ENCODE data around the gene VEPH1.

DNA sequence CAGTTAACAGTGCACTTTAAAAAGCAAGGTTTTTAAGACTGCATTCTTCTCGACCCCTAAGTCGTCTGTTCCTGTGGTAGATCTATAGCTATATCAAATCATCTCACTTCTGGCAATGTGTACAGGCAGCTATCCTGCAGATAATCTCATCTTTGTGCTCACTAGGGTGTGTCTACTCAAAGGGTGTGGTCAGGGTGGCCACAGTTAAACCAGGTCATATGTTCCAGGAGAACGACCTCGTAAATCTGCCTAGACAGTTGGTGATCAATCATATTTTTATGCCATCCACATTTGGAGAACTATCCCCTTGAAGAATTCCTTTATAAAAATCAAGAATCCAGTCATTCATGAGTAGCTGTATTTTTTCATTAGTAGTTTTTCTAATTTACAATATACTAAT lies 3.0 kb downstream of the VEPH1 start:
- TF ChIP-seq SMC3 (IDR thresholded peaks at IDR 0.05) (no peak), EHMT2 (IDR thresholded peaks at IDR 0.05; ENCODE audit: low read depth) (no peak), CEBPB (IDR thresholded peaks at IDR 0.05) (no peak), CBX8 (IDR thresholded peaks at IDR 0.05) (no peak), POLR2A (IDR thresholded peaks at IDR 0.05; ENCODE audit: low read length) (no peak), EP300 (IDR thresholded peaks at IDR 0.05) (no peak), RFX5 (IDR thresholded peaks at IDR 0.05) (no peak), MAZ (IDR thresholded peaks at IDR 0.05; ENCODE audit: borderline replicate concordance, low read depth, low read length) (no peak), CHD4 (IDR thresholded peaks at IDR 0.05; ENCODE audit: borderline replicate concordance) (no peak)
- TF ChIP-seq, protein P1, sequence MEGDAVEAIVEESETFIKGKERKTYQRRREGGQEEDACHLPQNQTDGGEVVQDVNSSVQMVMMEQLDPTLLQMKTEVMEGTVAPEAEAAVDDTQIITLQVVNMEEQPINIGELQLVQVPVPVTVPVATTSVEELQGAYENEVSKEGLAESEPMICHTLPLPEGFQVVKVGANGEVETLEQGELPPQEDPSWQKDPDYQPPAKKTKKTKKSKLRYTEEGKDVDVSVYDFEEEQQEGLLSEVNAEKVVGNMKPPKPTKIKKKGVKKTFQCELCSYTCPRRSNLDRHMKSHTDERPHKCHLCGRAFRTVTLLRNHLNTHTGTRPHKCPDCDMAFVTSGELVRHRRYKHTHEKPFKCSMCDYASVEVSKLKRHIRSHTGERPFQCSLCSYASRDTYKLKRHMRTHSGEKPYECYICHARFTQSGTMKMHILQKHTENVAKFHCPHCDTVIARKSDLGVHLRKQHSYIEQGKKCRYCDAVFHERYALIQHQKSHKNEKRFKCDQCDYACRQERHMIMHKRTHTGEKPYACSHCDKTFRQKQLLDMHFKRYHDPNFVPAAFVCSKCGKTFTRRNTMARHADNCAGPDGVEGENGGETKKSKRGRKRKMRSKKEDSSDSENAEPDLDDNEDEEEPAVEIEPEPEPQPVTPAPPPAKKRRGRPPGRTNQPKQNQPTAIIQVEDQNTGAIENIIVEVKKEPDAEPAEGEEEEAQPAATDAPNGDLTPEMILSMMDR (IDR thresholded peaks at IDR 0.05): no peak
- TF ChIP-seq, protein P2, sequence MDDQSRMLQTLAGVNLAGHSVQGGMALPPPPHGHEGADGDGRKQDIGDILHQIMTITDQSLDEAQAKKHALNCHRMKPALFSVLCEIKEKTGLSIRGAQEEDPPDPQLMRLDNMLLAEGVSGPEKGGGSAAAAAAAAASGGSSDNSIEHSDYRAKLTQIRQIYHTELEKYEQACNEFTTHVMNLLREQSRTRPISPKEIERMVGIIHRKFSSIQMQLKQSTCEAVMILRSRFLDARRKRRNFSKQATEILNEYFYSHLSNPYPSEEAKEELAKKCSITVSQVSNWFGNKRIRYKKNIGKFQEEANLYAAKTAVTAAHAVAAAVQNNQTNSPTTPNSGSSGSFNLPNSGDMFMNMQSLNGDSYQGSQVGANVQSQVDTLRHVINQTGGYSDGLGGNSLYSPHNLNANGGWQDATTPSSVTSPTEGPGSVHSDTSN (IDR thresholded peaks at IDR 0.05): no peak
- TF ChIP-seq, protein P3, sequence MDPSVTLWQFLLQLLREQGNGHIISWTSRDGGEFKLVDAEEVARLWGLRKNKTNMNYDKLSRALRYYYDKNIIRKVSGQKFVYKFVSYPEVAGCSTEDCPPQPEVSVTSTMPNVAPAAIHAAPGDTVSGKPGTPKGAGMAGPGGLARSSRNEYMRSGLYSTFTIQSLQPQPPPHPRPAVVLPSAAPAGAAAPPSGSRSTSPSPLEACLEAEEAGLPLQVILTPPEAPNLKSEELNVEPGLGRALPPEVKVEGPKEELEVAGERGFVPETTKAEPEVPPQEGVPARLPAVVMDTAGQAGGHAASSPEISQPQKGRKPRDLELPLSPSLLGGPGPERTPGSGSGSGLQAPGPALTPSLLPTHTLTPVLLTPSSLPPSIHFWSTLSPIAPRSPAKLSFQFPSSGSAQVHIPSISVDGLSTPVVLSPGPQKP (IDR thresholded peaks at IDR 0.05; ENCODE audit: low read depth, low read length): no peak
- TF ChIP-seq, protein P4, sequence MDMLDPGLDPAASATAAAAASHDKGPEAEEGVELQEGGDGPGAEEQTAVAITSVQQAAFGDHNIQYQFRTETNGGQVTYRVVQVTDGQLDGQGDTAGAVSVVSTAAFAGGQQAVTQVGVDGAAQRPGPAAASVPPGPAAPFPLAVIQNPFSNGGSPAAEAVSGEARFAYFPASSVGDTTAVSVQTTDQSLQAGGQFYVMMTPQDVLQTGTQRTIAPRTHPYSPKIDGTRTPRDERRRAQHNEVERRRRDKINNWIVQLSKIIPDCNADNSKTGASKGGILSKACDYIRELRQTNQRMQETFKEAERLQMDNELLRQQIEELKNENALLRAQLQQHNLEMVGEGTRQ (IDR thresholded peaks at IDR 0.05): no peak

Measured in A549 (cell line).